ENCODE measurements around the gene VAC14. TPM values are rescaled to one million over a fixed set of nuclear protein-coding genes. Genes with fewer than 3 reads are reported as not detected.

The VAC14 gene
- total RNA-seq, 2 donors from 2014 or later = 22.1 to 26.5 TPM

GRCh38 chr16:70769131-70769530 is 31.8 kb downstream of the VAC14 start:
- no peaks in the 10 kb centered on the region for H3K27me3 ChIP-seq
- peaks cover 0 to 5% of the 10 kb centered on the region in 2 donors for H3K4me1 ChIP-seq
- no peak for TF ChIP-seq CTCF (IDR thresholded peaks at IDR 0.05)
- H3K36me3 ChIP-seq = no peaks in the 10 kb centered on the region
- H3K9me3 ChIP-seq = no peaks in the 10 kb centered on the region
- no peak for DNase-seq (ENCODE audit: low spot score)
- H3K4me3 ChIP-seq = no peak overlapping the region
- no peak overlapping the region for H3K27ac ChIP-seq

GRCh38 chr16:70768203-70768580 is 32.8 kb downstream of the VAC14 start:
- no peak overlapping the region for H3K27ac ChIP-seq
- no peak for TF ChIP-seq CTCF (IDR thresholded peaks at IDR 0.05)
- no peak for DNase-seq (ENCODE audit: low spot score)
- H3K4me1 ChIP-seq = peaks cover 0 to 5% of the 10 kb centered on the region in 2 donors
- no peak overlapping the region for H3K4me3 ChIP-seq
- H3K9me3 ChIP-seq = no peaks in the 10 kb centered on the region
- no peaks in the 10 kb centered on the region for H3K27me3 ChIP-seq
- H3K36me3 ChIP-seq = no peaks in the 10 kb centered on the region

GRCh38 chr16:70767377-70768202 is 33.4 kb downstream of the VAC14 start:
- peaks cover under 1% of the 10 kb centered on the region for H3K36me3 ChIP-seq

GRCh38 chr16:70766658-70767057 is 34.3 kb downstream of the VAC14 start:
- DNase-seq (ENCODE audit: low spot score) = no peak
- H3K4me3 ChIP-seq = no peak overlapping the region
- TF ChIP-seq CTCF (IDR thresholded peaks at IDR 0.05) = no peak
- H3K36me3 ChIP-seq = peaks cover 9% of the 10 kb centered on the region
- H3K27me3 ChIP-seq = no peaks in the 10 kb centered on the region
- H3K4me1 ChIP-seq = peaks cover 0 to 5% of the 10 kb centered on the region in 2 donors
- no peak overlapping the region for H3K27ac ChIP-seq
- no peaks in the 10 kb centered on the region for H3K9me3 ChIP-seq

More at GRCh38 chr16:70767377-70768202, 33.4 kb downstream of the VAC14 start:
- Histone ChIP-seq H3K4me1 (peaks cover 0 to 5% of the 10 kb centered on the region in 2 donors), H3K27me3 (no peaks in the 10 kb centered on the region), H3K9me3 (no peaks in the 10 kb centered on the region), H3K27ac (no peak overlapping the region), H3K4me3 (no peak overlapping the region)
- DNase-seq (ENCODE audit: low spot score) = no peak
- no peak for TF ChIP-seq CTCF (IDR thresholded peaks at IDR 0.05)

- TF ChIP-seq CTCF (IDR thresholded peaks at IDR 0.05) = no peak
- peaks cover 9% of the 10 kb centered on the region for H3K36me3 ChIP-seq
- H3K27ac ChIP-seq = no peak overlapping the region
- H3K4me1 ChIP-seq = peaks cover 0 to 5% of the 10 kb centered on the region in 2 donors
- no peaks in the 10 kb centered on the region for H3K27me3 ChIP-seq
- no peak for DNase-seq (ENCODE audit: low spot score)
- H3K9me3 ChIP-seq = no peaks in the 10 kb centered on the region
- H3K4me3 ChIP-seq = no peak overlapping the region
Measured at GRCh38 chr16:70766176-70766575, 34.8 kb downstream of the VAC14 start.

Measured in right atrium auricular region (tissue), 2 donors.